GM19328 (cell line): ENCODE measurements around the gene BABAM2.

ENCODE experiments used
- ATAC-seq: cut with Tn5 transposase; IDR thresholded peaks from one replicate; pipeline ENCODE4 v1.9.1; 2021; ENCODE audit warnings: mild to moderate bottlenecking, moderate library complexity; ENCODE audit not compliant: unreplicated experiment

BABAM2 gene

GRCh38 chr2:28336982-28337627 is 446.6 kb downstream of the BABAM2 start:
- ATAC-seq: no peak

GRCh38 chr2:28338046-28338817 is 447.7 kb downstream of the BABAM2 start:
- no peak for ATAC-seq

GRCh38 chr2:28338831-28339321 is 448.3 kb downstream of the BABAM2 start:
- no peak for ATAC-seq

- no peak for ATAC-seq
Observed at GRCh38 chr2:28339516-28340175, 449.1 kb downstream of the BABAM2 start.

GRCh38 chr2:28340312-28341202 is 450.0 kb downstream of the BABAM2 start:
- ATAC-seq: no peak

GRCh38 chr2:28341208-28341891 is 450.8 kb downstream of the BABAM2 start:
- no peak for ATAC-seq

GRCh38 chr2:28342081-28342967 is 451.8 kb downstream of the BABAM2 start:
- no peak for ATAC-seq

- no peak for ATAC-seq
Observed at GRCh38 chr2:28343184-28343942, 452.8 kb downstream of the BABAM2 start.

GRCh38 chr2:28343971-28344715 is 453.6 kb downstream of the BABAM2 start:
- no peak for ATAC-seq

GRCh38 chr2:28344756-28345373 is 454.3 kb downstream of the BABAM2 start:
- ATAC-seq: no peak

GRCh38 chr2:28345619-28346018 is 455.1 kb downstream of the BABAM2 start:
- ATAC-seq: no peak

GRCh38 chr2:28346587-28346986 is 456.1 kb downstream of the BABAM2 start:
- no peak for ATAC-seq

- no peak for ATAC-seq
Observed at GRCh38 chr2:28347193-28347592, 456.7 kb downstream of the BABAM2 start.

- ATAC-seq: no peak
Observed at GRCh38 chr2:28347596-28347995, 457.1 kb downstream of the BABAM2 start.

- no peak for ATAC-seq
Observed at GRCh38 chr2:28348149-28348567, 457.6 kb downstream of the BABAM2 start.

- no peak for ATAC-seq
Observed at GRCh38 chr2:28348921-28349320, 458.4 kb downstream of the BABAM2 start.

GRCh38 chr2:28349546-28350165 is 459.1 kb downstream of the BABAM2 start:
- ATAC-seq: no peak
